ENCODE results near the gene FAR1.
"Not testable (repeated sequence)": the region's sequence is repeated elsewhere in the genome, so short reads cannot be mapped to it uniquely, and the experiment has no call there.

The FAR1 gene, protein sequence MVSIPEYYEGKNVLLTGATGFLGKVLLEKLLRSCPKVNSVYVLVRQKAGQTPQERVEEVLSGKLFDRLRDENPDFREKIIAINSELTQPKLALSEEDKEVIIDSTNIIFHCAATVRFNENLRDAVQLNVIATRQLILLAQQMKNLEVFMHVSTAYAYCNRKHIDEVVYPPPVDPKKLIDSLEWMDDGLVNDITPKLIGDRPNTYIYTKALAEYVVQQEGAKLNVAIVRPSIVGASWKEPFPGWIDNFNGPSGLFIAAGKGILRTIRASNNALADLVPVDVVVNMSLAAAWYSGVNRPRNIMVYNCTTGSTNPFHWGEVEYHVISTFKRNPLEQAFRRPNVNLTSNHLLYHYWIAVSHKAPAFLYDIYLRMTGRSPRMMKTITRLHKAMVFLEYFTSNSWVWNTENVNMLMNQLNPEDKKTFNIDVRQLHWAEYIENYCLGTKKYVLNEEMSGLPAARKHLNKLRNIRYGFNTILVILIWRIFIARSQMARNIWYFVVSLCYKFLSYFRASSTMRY
- total RNA-seq: 45.0 to 348 (median 219) reads per million in 17 experiments

DNA sequence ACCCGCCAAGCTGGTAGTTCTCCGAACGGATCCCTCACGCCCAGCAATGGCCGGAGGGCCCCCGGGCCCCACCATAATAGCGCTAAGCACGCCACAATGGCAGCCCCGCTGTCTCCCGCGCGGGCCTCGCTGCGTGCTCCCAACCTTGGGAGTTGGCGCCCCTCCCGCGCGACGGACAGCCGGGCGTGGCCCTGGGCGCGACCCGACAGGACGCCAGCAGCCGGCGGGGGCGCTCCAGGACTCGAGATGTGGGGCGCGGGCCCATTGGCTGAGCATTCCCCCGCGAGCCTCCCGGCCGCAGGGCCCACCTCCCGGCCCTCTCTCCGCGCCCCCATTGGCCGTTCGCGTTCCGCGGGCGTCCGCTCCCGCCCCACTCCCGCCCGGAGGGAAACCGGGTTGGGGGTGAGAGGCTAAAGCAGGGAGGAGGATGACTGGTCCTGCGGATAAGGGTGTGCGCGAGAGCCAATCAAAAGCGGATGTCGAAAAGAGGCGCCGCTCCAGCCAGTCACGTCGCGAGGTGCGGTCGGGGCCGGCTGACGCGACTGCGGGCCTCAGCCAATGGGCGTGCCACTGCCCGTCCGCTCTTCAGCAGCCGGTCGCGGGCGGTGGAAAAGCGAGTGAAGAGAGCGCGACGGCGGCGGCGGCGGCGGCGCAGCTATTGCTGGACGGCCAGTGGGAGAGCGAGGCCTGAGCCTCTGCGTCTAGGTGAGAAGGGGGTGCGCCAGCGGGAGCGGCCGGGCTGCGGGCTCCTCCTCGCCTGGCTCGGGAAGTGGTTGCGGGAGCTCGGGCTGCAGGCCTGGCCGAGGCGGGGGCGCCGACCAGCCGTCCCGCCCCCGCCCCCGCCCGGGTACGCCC is at the start of gene FAR1:
FAR1 (plus strand) TSS at position 567 of the 855 bp plus-strand sequence. CDS start 26,098 bp downstream, outside the sequence.
- peak; percentile 99 to 100 (median 100) for DNase-seq

DNA sequence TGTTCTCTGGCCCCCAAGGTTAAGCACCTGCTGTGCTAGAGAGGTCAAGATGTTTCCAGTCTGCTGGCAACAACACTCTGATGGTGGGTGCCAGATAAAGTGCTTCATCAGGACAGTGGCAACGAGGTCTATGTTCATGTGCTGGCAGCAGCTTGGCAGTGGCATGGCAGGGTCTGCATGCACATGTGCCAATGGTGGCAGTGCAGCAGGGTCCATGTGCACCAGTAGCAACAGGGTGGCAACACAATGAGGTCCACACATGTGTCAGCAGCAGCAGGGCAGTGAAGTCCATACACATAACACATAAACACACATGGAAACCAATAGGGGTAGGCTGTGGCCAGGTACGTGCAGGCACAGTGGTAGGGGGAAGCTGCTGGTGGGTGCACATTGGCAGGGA is 48.4 kb upstream of the FAR1 start:
- no peak for DNase-seq

DNA sequence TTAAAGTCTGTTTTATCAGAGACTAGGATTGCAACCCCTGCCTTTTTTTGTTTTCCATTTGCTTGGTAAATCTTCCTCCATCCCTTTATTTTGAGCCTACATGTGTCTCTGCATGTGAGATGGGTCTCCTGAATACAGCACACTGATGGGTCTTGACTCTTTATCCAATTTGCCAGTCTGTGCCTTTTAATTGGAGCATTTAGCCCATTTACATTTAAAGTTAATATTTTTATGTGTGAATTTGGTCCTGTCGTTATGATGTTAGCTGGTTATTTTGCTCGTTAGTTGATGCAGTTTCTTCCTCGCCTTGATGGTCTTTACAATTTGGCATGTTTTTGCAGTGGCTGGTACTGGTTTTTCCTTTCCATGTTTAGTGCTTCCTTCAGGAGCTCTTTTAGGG is 41.6 kb upstream of the FAR1 start:
- not testable (repeated sequence) for DNase-seq

DNA sequence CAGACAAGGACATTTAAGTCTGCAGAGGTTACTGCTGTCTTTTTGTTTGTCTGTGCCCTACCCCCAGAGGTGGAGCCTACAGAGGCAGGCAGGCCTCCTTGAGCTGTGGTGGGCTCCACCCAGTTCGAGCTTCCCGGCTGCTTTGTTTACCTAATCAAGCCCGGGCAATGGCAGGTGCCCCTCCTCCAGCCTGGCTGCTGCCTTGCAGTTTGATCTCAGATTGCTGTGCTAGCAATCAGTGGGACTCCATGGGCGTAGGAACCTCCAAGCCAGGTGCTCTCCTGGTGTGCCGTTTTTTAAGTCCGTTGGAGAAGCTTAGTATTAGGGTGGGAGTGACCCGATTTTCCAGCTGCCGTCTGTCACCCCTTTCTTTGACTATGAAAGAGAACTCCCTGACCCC is 39.8 kb upstream of the FAR1 start:
- not testable (repeated sequence) for DNase-seq

DNA sequence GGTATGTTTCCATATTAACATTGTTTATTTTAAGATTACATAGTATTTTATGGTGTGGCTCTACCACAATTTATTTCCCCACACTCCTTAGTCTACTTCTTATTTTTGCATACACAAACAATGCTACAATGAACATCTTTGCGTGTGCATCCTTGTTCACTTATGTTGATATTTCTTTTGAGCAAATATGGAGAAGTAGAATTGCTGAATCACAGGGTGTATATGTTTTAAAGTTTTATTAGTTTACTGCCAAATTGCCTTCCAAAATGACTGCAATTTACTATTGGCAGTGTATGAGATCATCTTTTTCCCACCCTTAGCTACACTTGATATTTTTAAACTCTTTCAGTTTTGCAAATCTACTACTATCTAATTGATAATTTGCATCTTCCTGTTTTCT is 38.7 kb upstream of the FAR1 start:
- DNase-seq: no peak

DNA sequence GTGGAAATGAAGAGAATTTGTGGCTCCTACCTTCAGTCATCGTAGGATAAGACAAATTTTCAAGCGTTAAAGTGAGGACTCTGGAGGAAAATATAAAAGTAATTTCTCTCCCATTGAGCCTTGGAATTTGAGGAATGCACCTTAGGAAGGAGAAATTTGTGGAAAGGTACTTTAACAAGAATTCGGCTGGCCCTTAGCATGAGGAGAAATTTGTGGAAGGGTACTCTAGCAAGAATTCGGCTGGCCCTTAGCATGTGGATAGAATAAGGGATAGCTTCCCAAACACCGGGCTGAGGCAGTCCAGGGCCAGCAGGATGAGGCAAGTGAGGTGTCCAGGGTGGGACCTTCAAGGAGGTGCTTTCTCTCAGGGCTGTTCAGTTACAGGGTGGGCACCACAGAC is 33.2 kb upstream of the FAR1 start:
- no peak for DNase-seq

DNA sequence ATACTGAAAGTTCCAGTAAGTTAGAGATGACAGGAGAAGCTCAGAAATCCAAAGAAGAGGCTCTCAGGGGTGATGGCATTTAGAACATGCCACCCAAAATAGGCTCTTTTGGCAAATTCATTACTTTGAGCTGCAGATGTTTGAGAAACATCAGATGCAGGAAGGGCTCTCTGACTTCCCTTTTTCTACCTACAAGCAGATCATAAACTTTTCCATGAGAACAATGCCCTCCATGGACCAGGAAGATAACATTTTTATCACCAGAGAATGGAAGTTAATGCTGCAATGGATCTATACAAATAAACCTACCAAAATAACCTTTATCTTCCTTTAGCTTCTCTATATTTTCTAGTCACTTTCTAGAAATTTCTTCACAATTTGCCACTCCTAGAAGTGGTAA is 32.7 kb upstream of the FAR1 start:
- no peak for DNase-seq

DNA sequence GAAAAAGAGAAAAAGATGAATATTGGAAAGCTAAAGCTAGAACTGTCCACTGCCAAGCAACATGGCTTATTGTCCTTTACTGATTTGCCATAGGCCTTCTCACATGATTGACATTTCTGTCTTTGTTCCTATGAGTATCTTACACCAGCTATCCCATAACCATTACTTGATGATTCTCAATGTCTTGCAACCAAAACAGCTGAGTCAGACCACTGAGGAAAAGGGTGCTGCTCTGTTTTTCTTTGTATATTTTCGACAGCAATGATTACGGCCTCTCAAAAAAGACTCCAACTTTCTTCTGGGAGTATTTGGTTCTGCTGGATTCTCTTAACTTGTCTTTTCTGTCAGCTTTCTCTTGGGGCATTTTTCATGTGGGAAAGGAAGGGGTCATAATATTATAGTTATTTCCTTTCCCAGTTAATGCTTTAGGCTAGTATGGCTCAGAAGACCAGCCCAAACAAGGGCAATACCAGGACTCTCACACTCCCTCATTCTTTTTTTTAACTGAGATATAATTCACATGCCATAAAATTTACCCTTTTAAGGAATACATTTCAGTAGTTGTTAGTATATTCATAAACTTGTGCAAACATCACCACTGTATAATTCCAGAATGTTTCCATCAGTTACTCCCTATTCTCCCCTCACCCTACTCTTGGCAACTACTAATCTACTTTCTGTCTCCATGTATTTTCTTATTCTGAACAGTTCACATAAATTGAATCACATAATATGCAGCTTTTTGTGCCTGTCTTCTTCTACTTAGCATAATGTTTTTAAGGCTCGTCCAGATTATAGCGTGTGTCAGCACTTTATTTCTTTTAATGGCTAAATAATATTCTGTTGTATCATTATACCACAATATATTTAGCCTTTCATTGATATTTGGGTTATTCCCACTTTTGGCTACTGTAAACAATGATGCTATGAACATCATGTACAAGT is 31.1 kb upstream of the FAR1 start:
- DNase-seq: no peak

DNA sequence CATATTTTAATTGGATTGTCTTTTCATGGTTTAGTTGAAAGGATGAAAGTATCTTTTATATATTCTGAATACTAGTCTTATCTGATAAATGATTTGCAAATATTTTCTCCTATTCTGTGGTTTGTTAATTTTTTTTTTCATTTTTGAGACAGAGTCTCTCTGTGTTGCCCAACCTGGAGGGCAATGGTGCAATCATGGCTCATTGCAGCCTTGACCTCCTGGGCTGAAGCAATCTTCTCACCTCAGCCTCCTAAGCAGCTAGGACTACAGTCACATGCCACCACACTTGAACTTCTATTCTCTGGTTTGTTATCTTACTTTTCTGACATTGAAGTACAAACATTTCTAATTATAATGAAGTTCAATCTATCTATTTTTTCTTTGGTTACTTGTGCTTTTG is 30.0 kb upstream of the FAR1 start:
- DNase-seq: peak in 1 of 4 experiments; percentile 26

DNA sequence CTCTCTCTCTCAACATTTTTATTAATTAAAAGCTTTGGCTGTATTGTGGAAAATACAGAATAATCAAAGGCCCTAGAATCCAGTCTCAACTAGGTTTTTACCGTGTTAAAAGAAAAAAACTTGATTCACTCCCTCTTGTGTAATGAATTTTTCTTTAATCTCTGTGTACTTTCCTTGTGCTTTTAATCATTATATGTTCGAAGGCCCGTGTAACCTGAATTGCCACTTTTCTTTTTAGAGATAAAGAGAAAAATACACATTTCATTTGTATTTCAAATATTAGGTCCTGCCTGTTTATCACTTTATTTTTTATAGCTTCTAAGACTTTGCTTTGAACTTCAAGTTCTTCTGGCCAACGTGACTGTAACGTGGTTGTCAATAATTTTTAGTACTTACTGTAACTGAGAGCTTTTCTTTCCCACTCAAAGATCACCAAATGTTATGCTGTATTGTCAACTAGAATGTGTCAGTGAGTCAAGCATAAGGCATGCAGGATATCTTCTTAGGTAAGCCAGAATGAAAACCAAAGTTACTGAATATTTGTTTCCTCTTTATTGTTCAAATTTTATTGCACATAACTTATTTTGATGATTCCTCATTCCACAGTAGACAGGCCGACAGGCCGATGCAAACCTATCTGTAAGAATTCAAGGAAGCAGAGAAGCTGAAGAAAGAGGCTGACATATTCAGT is 23.3 kb upstream of the FAR1 start:
- no peak for DNase-seq

DNA sequence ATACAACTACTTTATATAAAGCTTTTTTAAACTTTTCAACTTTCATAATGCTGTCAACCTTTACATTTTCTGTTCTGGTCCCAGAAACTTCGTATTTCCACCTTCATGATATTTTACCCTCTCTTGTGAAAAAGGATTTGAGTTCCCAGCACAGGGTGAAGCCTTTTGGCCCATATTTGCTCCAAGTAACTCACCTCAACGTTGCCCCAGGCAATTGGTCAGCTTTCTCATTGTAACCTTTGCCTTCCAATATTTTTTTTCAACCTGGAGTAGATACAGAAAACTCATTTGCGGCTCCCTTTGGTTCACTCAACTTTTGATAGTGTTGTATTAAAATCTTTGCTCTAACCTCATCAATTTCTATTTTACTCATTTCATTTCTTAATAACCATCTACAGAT is 21.1 kb upstream of the FAR1 start:
- DNase-seq: no peak

DNA sequence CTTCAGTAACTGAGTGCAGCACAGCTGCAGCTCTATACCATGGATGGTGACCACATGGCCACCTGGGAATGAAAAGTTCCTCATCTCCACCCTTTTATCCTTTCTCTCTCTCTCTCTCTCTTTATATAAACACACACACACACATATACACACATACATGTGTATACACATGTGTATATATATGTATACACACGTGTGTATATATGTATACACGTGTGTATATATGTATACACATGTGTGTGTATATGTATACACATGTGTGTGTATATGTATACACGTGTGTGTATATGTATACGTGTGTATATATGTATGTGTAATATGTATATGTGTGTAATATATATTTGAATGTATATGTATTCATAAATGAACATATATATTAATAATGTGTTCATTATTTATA is 18.8 kb upstream of the FAR1 start:
- DNase-seq: no peak

DNA sequence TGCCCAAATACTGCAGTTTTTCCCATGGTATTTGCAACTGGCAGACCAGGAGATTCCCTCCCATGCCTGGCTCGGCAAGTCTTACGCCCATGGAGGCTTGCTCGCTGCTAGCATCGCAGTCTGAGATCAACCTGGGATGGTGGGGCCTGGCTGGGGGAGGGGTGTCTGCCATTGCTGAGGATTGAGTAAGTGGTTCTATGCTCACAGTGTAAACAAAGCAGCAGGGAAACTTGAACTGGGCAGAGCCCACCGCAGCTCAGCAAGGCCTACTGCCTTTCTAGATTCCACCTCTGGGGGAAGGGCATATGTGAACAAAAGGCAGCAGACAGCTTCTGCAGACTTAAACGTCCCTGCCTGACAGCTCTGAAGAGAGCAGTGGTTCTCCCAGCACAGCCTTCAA is 17.0 kb upstream of the FAR1 start:
- not testable (repeated sequence) for DNase-seq

DNA sequence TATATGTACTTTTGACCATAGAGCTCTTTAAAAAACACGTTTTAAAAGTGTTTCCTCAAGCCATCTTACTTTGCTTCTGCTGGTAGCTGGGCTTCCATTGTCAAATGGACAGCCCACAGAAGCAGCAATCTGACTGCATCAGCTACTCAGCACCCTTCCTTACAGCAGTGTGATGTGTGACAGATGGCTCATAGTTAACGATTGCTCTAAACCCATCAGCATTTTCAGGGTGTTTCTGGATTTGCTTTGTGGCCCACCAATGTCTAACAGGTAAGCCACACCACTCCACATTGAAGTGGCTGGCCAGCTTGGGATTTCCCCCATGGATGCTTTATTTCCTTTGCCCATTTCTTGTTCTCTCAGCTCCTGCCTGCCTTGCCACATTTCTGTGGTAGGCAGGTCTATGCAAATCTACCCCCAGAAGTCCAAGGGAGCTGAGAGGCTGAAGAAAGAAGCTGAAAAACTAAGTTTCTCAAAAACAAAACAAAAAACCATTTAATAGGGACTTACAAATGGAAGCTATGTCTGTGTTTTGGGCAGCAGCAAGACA is 7.3 kb upstream of the FAR1 start:
- DNase-seq: no peak

DNA sequence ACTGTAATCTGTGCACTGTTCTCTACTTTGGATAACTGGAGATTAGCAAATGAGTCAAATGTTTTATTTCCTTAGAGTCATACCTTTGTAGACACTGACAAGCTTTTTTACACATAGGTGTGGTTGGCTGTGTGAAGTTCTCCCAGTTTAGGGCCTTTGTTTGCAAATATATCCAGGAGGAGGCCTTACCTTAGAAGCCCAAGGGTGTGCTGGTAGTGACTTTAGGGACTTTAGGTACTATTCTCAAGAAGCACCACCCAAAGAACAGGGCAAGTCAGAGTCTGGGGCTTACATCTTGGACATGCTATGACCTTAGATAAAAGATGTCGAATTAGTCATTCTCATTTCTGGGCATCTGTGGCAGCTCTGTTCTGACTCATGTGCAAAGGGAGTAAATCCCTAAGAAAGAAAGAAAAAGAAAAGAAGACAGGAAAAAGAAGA is 4.8 kb upstream of the FAR1 start:
- DNase-seq: no peak

DNA sequence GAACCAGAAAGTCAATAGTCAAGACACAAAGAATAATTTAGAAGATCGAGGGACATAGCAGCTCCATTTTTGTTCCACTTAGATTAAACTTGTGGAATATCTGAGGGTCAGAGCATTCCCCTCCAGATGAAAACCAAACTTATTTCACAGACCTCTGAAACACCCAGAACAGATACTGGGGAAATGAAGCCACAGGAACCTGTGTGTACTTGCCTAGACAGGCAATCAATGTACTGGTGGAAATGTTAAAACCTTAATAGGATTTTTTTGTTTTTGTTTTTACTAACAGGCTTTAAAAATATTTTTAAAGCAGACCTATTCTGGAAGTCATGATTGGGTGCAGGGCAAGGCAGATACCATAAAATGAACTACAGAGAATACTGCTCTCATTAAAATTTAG is 4.1 kb upstream of the FAR1 start:
- no peak for DNase-seq

DNA sequence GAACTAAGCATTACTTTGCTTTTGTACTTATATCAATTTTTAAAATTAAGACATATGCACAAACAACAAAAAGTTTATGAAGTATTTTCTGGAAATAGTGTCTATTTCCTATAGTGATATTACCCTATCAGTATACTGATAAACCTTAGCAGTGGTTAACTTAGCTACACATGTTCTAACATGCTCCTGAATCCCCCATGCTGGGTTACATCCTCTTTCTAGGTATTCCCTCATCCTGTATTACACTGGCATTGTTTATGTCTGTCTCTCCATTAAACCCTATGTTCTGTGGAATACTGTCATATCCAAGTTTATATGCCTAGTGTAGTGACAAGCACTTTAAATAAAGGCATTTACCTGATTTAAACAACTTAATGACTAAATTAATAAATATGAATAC is 1.8 kb upstream of the FAR1 start:
- no peak for DNase-seq

DNA sequence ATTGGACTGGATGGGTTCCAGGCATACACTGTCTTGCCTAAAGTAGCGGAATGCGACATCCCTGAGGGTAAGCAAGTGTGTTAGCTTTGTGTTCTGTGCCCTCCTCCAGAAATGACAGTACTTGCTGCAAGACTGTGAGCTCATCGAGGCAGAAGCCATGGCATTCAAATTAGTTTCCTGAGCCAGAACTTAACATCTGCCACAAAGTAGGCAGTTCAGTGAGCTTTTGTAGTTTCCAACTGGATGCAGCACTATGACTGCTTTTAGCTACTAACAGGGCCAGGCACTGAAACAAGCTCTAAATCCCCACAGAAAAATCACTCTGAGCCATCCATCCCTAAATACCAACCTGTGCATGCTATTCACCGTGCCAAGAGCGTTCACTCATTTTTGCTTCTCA is 1.2 kb upstream of the FAR1 start:
- peak in 2 of 4 experiments; percentile 22 to 38 for DNase-seq

DNA sequence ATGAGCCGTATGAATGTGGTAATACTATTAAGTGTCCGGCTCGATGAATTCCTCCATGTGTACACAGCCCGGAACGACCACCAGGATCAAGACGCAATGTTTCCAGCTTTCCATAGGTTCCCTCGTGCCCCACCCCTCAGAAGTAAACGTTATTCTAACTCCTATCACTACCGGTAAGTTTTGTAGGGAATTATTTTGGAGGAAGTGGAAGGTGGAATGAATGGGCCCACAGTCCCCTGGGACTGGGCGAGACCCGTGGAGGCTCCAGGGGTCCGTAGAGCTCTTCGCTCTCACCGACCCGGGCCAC is 720 bp upstream of the FAR1 start:
- no peak for DNase-seq

DNA sequence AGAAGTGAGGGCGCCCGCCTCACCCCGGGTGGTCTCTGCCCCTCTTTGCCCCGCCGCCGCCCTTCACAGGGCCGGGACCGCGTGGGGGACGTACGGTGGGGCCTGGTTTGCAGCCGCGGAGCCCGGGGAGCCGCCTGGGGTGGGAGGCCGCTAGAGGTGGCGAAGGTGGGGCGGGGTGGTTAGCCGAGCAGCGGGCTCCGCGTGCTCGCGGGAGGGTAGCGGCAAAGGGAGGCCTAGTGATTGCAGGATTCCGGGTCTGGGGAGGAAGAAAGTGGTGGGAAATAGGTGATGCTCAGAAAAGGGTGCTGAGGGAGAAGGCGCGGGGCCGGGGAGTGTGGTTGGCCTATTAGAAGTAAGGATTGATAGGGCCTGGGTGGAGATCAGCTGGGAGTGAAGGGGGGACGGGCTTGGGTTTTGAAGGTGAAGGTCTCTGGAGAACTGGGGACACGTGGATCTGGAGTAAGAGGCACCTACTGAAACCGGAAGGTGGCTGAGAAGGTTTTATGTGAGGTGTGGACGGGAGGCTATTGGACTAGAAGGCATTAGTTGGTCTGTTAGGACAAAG is 571 bp downstream of the FAR1 start:
- DNase-seq: peak; percentile 25 to 53 (median 38)
